Thyroid gland (tissue), 4 donors: ENCODE measurements around the gene HRH3.

Experiments used
- CTCF ChIP-seq, 6 experiments: fragments of 200-600 bp in 3 of 6; fragments of 450-650 bp in 3 of 6; sonication (generic) in 3 of 6; IDR thresholded peaks; one replicate each; pipeline ENCODE4 v1.5.1; 2016 to 2019; ENCODE audit warnings: antibody characterized with exemption in 6 of 6, mild to moderate bottlenecking in 2 of 6, inconsistent platforms in 1 of 6, moderate library complexity in 1 of 6
- POLR2A ChIP-seq, 2 donors: fragments of 450-650 bp; IDR thresholded peaks; one replicate each; pipeline ENCODE4 v1.6.1; 2017; ENCODE audit warnings: antibody characterized with exemption in 2 of 2, mild to moderate bottlenecking in 2 of 2, moderate library complexity in 1 of 2

- TF ChIP-seq CTCF (IDR thresholded peaks at IDR 0.05) = no peak
- no peak for TF ChIP-seq POLR2A (IDR thresholded peaks at IDR 0.05)
These were observed 34.1 kb upstream of the HRH3 start for GRCh38 chr20:62254021-62254724.
